Erythroblast (primary cell): ENCODE measurements around the gene UNC5A.

ENCODE experiments used
- GATA1 ChIP-seq: IDR thresholded peaks from 2 replicates; pipeline ENCODE4 v1.6.1; 2011; ENCODE audit warnings: low read depth, mild to moderate bottlenecking, control low read depth, low read length, moderate library complexity
- POLR2A ChIP-seq: IDR thresholded peaks from 2 replicates; pipeline ENCODE4 v1.6.1; 2011; ENCODE audit warnings: mild to moderate bottlenecking, low read length

DNA sequence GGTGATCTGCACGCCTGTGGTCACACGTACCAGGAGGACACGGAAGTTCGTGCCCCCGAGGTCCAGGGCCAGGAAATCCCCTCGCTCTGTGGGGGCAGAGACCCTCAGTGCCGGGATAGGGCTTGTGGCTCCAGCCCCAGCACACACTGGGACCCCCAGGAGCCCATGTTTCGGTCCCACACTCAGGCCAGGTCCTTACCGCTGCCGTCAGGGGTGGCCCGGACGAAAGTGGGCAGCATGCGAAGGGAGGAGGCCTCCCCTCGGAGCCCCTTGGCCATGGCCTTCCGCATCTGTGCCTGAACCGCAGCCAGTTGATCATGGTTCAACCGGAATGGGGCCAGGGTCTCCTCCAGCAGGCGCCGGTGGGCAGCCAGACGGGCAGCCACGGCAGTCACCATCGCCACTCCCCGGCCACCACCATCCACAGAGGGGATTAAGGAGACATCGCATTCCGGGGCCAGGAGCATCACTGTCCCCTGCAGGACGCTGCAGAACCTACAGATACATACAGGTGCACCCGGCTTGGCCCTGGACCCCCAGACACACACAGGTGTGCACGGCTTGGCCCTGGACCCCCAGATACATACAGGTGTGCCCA, 77.0 kb downstream of the UNC5A start:
- no peak for TF ChIP-seq POLR2A
- no peak for TF ChIP-seq GATA1
